AG04449 (cell line): Measurements from ENCODE around the gene BCLAF1.

Experiments
- CTCF ChIA-PET: fragments of 350-600 bp; formaldehyde crosslinking; extraction: SDS; loops from one replicate; lab custom pipeline; 2021; ENCODE audit warnings: antibody characterized with exemption; lab: Yijun Ruan, JAX
- POLR2A ChIA-PET: fragments of 400-600, 350-600 bp; formaldehyde crosslinking; extraction: SDS; loops from one replicate; lab custom pipeline; 2020; ENCODE audit warnings: antibody characterized with exemption, inconsistent platforms; lab: Yijun Ruan, JAX
- DNase-seq: peaks from one replicate; pipeline ENCODE4 v3.0.0-alpha.2; 2010; ENCODE audit warnings: low read depth, low spot score
- H3K4me3 ChIP-seq: 2 replicates; pipeline ENCODE4 v1.5.1; 2011; ENCODE audit warnings: low read depth, mild to moderate bottlenecking, control low read depth, low read length
- TF ChIP-seq, protein P1 (sequence below): IDR thresholded peaks from one replicate; pipeline ENCODE4 v1.5.1; 2011; ENCODE audit warnings: mild to moderate bottlenecking, moderate library complexity, low read length, control low read depth, inconsistent platforms; ENCODE audit not compliant: insufficient read depth; ENCODE audit errors: missing control alignments

Gene BCLAF1

DNA sequence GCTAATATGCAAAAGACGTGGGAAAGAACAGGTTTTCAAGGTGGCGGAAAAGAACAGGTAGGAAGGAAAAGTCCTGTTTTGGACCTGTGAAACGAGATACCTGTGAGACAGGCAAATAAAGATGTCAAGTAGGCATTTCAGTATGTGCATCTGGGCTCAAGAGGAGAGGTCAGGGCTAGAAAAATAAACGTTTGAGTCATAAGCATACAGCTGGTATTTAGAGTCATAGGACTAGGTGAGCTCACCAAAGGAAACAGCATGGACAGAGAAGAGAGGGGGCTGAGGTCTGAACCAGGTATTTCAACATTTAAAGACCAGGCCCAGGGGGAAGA is 54.4 kb downstream of the BCLAF1 start:
- TF ChIP-seq, protein P1, sequence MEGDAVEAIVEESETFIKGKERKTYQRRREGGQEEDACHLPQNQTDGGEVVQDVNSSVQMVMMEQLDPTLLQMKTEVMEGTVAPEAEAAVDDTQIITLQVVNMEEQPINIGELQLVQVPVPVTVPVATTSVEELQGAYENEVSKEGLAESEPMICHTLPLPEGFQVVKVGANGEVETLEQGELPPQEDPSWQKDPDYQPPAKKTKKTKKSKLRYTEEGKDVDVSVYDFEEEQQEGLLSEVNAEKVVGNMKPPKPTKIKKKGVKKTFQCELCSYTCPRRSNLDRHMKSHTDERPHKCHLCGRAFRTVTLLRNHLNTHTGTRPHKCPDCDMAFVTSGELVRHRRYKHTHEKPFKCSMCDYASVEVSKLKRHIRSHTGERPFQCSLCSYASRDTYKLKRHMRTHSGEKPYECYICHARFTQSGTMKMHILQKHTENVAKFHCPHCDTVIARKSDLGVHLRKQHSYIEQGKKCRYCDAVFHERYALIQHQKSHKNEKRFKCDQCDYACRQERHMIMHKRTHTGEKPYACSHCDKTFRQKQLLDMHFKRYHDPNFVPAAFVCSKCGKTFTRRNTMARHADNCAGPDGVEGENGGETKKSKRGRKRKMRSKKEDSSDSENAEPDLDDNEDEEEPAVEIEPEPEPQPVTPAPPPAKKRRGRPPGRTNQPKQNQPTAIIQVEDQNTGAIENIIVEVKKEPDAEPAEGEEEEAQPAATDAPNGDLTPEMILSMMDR = no peak
- CTCF ChIA-PET = interaction anchor here (1.6 to 8.6 kb wide), 3 partner anchors 8 to 729 kb away, joined by 7 to 77 read pairs (median 10); no protein-coding TSS in a partner anchor
- no peak for DNase-seq
- no peak overlapping the region for H3K4me3 ChIP-seq
- POLR2A ChIA-PET = interaction anchor here (0.7 kb wide), 1 partner anchor 737 kb away, joined by 3 read pairs; no protein-coding TSS in a partner anchor

DNA sequence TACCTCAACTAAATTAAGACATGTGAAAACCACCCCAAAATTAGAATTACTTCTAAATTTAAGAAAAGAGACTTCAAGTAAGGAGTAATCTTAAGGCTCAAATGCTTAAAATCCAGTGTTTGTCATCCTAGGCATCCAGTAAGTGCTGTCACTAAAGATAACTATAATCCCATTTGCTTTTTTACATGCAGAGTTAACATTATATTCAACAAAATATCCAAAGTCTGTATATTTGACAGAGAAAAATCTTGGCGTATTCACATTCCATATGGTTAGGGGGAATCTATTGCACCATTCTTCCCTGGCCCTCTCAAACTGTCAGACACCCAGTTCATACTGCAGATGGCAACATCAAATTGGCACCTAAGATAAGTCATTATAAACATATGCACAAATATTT is 56.9 kb downstream of the BCLAF1 start:
- no peak overlapping the region for H3K4me3 ChIP-seq
- no peak for DNase-seq
- ChIA-PET CTCF (interaction anchor here (0.6 to 3.1 kb wide), 6 partner anchors 11 to 726 kb away, joined by 3 to 18 read pairs (median 4); no protein-coding TSS in a partner anchor), POLR2A (no interaction called here)
- TF ChIP-seq, protein P1 = no peak

DNA sequence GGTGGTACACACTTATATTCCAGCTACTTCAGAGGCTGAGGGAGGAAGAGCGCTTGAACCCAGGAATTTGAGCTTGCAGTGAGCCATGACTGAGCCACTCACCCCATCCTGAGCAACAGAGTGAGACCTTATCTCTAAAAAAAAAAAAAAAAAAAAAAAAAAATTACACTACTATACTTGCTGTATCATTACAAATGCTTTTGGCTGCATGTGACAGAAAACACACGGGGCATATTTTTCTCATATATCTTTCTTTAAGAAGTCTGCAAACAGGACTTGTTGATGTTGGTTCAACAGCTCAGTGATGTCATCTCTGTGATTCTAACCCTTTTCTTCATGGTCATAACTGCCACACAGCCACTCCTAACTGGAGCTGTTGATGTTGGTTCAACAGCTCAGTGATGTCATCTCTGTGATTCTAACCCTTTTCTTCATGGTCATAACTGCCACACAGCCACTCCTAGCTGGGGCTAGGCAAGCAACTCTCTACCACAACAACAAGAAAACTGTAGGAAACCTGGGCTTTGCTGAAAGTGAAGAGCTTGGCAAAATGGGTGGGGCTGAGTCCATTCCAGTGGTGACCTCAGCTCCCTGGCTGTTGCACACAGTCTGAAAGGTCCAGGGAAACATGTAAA is 59.3 kb downstream of the BCLAF1 start:
- TF ChIP-seq, protein P1 = no peak
- ChIA-PET POLR2A (no interaction called here), CTCF (interaction anchor here (1.5 to 3.1 kb wide), 3 partner anchors 695 to 725 kb away, joined by 3 to 18 read pairs (median 9); no protein-coding TSS in a partner anchor)
- DNase-seq = no peak
- H3K4me3 ChIP-seq = no peak overlapping the region

DNA sequence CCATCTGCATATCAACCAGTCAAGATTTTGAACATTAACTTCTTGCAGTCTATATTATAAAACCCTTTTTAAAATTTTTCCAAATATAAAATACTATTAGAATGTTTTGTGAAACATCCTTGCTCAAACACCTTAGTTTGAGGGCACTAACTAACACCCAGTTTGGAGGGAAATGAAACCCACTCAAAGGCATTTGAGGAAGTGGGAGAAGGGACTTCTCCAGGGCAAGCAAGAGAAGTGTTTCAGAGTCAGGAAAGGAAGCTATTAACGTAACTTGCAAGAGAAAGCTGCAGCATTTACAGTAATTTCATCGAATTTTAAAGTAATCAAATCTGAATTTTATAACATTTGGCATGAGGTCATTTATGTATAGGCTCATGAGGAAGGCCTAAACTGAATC is 60.8 kb downstream of the BCLAF1 start:
- DNase-seq = no peak
- no peak overlapping the region for H3K4me3 ChIP-seq
- TF ChIP-seq, protein P1 = no peak
- CTCF ChIA-PET = interaction anchor here (0.6 to 3.2 kb wide), 4 partner anchors 10 to 694 kb away, joined by 3 to 77 read pairs (median 40); no protein-coding TSS in a partner anchor
- POLR2A ChIA-PET = no interaction called here

DNA sequence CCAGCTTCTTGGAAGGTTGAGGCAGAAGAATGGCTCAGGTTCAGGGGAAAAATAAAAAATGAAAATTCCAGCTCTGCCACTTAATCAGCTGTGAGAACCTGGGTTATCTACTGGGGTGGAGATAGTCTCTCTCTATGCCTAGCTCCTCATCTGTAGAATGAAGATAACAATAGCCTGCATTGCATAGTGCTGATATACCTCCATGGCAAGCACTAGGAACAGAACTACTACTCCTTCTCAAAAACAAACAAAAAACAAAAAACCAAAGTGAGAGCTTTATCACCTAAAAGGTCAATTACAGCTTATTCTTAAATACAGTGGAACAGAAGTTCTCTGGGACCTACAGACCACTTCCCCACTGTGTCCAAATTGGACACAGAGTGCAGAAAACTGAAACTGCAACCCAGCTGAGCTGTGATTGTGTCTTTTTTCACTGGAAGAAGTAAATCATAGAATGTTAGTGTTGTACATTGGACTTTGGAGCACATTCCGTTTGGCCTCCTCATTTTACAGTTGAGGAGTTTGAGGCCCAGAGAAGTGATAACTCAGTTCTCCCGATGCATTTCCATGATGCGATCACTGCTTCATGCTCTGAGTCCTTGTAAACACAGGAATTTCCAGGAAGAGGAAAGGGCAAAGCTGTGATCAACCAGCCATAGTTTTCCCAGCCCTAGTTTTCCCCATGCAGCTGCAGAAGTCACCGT is 62.8 kb downstream of the BCLAF1 start:
- no peak for DNase-seq
- H3K4me3 ChIP-seq = no peak overlapping the region
- ChIA-PET POLR2A (no interaction called here), CTCF (interaction anchor here (0.6 to 3.2 kb wide), 84 partner anchors 9 to 803 kb away, joined by 3 to 77 read pairs (median 5); partner anchors contain the start of genes MTFR2 and PDE7B)
- TF ChIP-seq, protein P1 = no peak
